Chondrocyte (in vitro differentiated cells): ENCODE data around the gene PLIN4. TPM values are rescaled to one million over a fixed set of nuclear protein-coding genes. Genes with fewer than 3 reads are reported as not detected.

Experiments
- DNase-seq: peaks from one replicate; pipeline ENCODE4 v3.0.0; 2021; ENCODE audit warnings: mixed read lengths, low spot score
- H3K27ac Mint-ChIP-seq: one replicate; pipeline ENCODE4 v1.8.0; 2021; ENCODE audit warnings: mild to moderate bottlenecking, moderate library complexity, mixed read lengths; ENCODE audit not compliant: unreplicated experiment
- H3K27me3 Mint-ChIP-seq: 2 replicates; pipeline ENCODE4 v1.8.0; 2021; ENCODE audit warnings: low read depth, mixed read lengths
- H3K36me3 Mint-ChIP-seq: 2 replicates; pipeline ENCODE4 v1.8.0; 2021; ENCODE audit warnings: low read depth, mixed read lengths
- H3K4me1 Mint-ChIP-seq: 2 replicates; pipeline ENCODE4 v1.8.0; 2021; ENCODE audit warnings: low read depth, mild to moderate bottlenecking, mixed read lengths
- H3K4me3 Mint-ChIP-seq: one replicate; pipeline ENCODE4 v1.8.0; 2021; ENCODE audit warnings: mild to moderate bottlenecking, moderate library complexity, mixed read lengths; ENCODE audit not compliant: unreplicated experiment
- H3K9me3 Mint-ChIP-seq: 2 replicates; pipeline ENCODE4 v1.8.0; 2021; ENCODE audit warnings: low read depth, mixed read lengths
- CTCF ChIP-seq: fragments of 200-600 bp; sonication (generic); IDR thresholded peaks from 2 replicates; pipeline ENCODE4 v1.5.0; 2021; ENCODE audit warnings: antibody characterized with exemption, mild to moderate bottlenecking, moderate library complexity
- total RNA-seq: library from RNA; stranded (reverse); gene quantifications from 3 replicates; pipeline ENCODE4 v1.2.1, GENCODE V29; 2021

PLIN4 gene
- total RNA-seq, 1 donor from 2014 or later: 0.05 TPM

GRCh38 chr19:4487572-4487971, 30.7 kb downstream of the PLIN4 start:
- Mint-ChIP-seq H3K27ac (no peak overlapping the region), H3K9me3 (no peaks in the 10 kb centered on the region), H3K36me3 (peaks cover 19% of the 10 kb centered on the region), H3K4me1 (no peaks in the 10 kb centered on the region), H3K4me3 (no peak overlapping the region), H3K27me3 (no peaks in the 10 kb centered on the region)
- no peak for TF ChIP-seq CTCF
- no peak for DNase-seq

- Mint-ChIP-seq H3K27ac (peak overlapping the region; percentile 34), H3K9me3 (no peaks in the 10 kb centered on the region), H3K4me3 (no peak overlapping the region), H3K4me1 (no peaks in the 10 kb centered on the region), H3K36me3 (peaks cover 11% of the 10 kb centered on the region), H3K27me3 (no peaks in the 10 kb centered on the region)
- no peak for TF ChIP-seq CTCF
- DNase-seq: no peak
These were observed 34.9 kb downstream of the PLIN4 start for GRCh38 chr19:4483385-4483784.

DNA sequence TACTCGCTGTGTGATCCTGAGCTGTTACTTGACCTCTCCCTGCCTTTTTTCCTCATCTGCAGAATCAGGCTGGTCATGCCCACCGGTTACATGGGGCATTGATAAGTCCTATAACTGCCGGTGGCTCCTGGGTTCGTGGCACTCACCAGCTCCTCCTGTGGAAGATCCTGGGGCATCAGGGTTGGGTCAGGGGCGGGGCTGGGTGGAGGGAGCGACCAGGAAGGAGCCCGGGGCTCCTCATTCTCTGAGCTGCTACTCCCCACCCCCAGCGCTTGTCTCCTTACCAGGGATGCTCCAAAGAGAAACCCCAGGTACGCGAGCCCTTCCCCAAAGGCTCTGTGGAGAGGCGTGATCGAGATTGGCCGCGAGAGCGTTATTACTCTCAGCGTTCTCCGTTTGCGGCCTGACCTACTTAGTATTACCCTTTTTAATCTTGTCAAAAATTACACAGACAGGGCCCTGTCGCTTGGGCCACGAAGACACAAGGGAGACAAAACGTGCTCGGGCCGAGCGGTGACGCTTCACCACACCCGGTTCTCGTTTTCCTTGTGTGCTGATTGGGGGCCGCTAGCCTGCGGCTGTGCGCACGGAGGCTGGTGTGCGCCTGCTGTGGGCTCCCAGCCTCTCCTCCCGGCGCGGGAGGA, 35.4 kb downstream of the PLIN4 start:
- Mint-ChIP-seq H3K9me3 (no peaks in the 10 kb centered on the region), H3K36me3 (peaks cover 11% of the 10 kb centered on the region), H3K4me3 (no peak overlapping the region), H3K27ac (no peak overlapping the region), H3K4me1 (no peaks in the 10 kb centered on the region), H3K27me3 (no peaks in the 10 kb centered on the region)
- no peak for TF ChIP-seq CTCF
- DNase-seq: no peak

GRCh38 chr19:4477034-4477801, 41.1 kb downstream of the PLIN4 start:
- H3K4me3 Mint-ChIP-seq: no peak overlapping the region

More at GRCh38 chr19:4477034-4477801, 41.1 kb downstream of the PLIN4 start:
- Mint-ChIP-seq H3K4me1 (peaks cover 16% of the 10 kb centered on the region), H3K9me3 (no peaks in the 10 kb centered on the region), H3K27ac (no peak overlapping the region), H3K36me3 (peaks cover 5% of the 10 kb centered on the region), H3K27me3 (no peaks in the 10 kb centered on the region)
- DNase-seq: peak; percentile 58
- TF ChIP-seq CTCF: no peak
